GM18519 (cell line): ENCODE data around the gene KCTD3.

ENCODE experiments used
- ATAC-seq: cut with Tn5 transposase; IDR thresholded peaks from one replicate; pipeline ENCODE4 v1.9.1; 2021; ENCODE audit warnings: mild to moderate bottlenecking, moderate library complexity; ENCODE audit not compliant: unreplicated experiment, low FRiP score

KCTD3 gene

GRCh38 chr1:215555531-215555930 is 11.6 kb upstream of the KCTD3 start:
- no peak for ATAC-seq

- no peak for ATAC-seq
These were observed 10.1 kb upstream of the KCTD3 start for GRCh38 chr1:215556996-215557395.

DNA sequence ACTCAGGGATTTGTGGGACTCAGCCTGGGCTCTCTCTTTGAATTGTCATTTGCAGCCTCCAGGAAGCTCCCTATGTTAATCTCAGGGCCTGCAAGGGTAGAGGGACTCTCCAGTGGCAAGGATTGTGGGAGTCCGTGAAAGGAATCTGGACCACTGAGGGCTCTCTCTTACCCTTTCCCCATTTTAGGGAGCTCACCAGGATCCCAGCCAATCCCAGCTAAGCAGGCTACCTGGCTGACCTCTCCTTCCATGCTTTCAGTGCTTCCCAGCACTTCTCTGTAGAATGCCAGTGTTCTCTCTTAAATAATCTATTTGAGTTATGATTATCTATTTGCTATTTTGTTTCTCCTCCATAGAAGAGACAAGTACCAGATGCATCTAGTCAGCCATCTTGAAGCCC is 9.6 kb upstream of the KCTD3 start:
- ATAC-seq: no peak

DNA sequence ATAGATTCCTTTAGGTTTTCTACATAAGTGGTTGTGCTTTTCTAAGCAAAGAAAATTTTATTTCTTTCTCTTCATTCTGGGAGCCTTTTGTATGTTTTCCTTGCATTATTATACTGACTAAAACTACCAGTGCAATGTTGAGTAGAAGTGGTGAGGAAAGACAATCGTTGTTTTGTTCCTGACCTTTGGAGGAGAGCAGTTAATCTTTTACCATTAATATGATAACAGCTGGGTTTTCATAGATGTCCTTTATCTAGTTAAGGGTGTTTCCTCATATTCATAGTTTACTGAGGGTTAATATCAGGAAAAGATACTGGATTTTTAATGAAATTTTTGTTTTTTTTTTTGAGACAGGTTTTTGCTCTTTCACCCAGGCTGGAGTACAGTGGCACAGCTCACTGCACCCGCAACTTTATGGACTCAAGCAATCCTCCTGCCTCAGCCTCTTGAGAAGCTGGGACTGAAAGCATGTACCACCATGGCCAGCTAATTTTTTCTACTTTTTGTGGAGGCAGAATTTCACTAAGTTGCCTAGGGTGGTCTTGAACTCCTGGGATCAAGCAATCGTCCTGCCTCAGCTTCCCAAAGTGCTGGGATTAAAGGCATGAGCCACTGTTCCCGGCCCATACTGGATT is 9.0 kb upstream of the KCTD3 start:
- no peak for ATAC-seq

GRCh38 chr1:215567491-215568298 is 591 bp downstream of the KCTD3 start:
- peak; percentile 44 for ATAC-seq

DNA sequence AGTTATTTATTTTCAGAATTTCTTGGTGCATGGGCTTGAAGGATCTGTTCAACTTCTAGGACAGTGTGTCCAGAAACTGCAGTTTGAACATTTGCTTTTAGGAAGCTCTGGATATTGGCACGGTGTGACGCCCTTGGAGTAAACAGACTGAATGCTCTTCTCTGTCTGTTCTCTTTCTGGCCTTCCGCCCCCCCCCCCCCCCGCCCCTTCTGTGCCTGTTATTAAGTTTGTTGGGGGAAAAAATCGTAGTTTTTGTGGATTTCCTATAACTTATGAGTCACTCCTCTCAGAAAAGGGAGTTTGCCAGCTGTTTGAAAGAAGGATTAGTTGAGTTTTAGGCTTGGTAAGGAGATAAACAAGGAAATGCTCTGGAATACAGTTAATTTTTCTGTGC is 1.2 kb downstream of the KCTD3 start:
- no peak for ATAC-seq

DNA sequence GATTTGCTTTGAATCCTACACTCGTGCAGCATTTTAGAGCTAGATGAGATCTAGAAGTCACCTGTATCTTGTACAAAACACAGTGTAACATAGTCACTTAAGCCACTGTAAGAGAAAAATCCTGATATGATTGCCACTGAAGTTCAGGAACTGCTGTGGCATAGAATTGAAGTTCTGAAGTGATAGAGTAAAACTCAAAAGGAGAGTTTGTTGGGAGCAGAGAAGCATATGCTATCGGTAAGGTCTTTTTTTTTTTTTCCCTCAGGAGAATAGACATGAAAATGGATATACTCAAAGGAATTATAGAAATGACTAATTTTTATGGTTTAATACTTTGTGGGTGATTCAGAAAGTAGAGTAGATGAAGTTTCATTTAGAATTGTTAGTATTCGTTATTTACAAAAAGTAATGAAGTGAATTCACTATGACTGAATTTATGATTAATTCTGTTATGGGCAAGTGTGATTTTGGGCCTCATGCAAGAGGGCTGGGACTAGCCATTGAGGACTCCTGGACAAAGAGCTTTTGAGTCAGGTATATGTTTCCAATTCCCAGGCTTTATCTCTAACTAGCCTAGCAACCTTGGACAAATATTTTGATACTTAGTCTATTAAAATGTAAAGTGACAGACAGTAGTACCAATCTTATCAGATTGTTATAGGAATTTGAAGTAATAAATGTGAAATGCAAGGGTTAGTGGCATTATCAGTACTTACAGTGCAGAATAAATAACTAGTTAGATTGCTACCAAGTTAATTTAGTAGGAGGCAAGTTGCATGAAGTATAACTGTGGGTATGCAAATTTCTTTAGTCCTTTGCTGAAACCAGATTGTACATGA is 3.1 kb downstream of the KCTD3 start:
- ATAC-seq: no peak

GRCh38 chr1:215581896-215582295 is 14.8 kb downstream of the KCTD3 start:
- no peak for ATAC-seq

- no peak for ATAC-seq
These were observed 16.2 kb downstream of the KCTD3 start for GRCh38 chr1:215583185-215583749.

DNA sequence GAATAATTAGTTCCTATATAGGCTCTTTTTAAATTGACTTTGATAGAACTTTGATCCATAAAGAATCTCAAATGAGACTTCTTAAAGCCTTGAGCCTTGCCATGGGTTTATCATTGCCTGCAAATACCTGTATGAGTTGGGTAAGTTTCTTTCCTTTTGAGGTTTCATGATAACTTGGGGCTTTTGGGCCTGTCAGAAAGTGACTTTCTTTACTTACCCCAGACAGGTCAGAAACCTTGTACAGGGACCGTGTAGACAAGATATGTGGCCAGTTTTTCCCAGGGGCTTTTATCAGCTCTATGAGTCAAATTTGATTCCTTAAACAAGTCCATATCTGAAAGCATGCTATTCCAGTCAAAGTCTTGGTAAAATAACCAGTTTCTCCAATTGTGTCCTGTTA is 17.3 kb downstream of the KCTD3 start:
- ATAC-seq: no peak

DNA sequence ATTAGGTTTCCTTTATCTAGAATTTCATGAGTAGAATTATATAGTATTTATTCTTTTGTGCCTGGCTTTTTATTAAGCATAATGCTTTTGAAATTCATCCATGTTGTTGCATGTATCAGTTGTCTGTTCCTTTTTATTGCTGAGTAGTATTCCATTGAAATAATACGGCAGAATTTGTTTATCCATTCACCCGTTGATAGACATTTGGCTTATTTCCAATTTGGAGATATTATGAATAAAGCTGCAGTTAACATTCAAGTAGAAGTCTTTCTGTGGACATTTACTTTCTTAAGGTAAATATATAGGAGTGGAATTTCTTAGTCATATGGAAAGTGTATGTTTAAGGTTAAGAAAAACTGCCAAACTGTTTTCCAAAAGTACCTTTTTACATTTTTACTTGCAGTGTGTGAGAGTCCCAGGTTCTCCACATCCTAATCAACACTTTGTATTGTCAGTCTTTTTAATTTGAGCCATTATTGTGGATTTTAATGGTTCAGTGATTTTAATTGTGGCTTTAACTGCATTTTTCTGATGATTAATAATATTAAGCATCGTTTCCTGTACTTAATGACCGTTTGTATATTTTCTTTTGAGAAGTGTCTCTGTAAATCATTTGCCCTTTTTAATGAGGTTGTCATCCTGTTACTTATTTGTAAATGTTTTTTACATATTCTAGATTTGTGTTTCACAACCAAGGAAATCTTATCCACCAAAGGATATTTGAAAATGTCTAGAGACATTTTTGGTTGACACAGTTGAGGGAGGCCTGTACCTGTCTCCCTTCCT is 22.7 kb downstream of the KCTD3 start:
- ATAC-seq: no peak

GRCh38 chr1:215590779-215591491 is 23.8 kb downstream of the KCTD3 start:
- ATAC-seq: no peak

- no peak for ATAC-seq
These were observed 27.5 kb downstream of the KCTD3 start for GRCh38 chr1:215594640-215595039.

GRCh38 chr1:215595231-215595630 is 28.1 kb downstream of the KCTD3 start:
- ATAC-seq: no peak

- ATAC-seq: no peak
These were observed 30.9 kb downstream of the KCTD3 start for GRCh38 chr1:215597961-215598360.

DNA sequence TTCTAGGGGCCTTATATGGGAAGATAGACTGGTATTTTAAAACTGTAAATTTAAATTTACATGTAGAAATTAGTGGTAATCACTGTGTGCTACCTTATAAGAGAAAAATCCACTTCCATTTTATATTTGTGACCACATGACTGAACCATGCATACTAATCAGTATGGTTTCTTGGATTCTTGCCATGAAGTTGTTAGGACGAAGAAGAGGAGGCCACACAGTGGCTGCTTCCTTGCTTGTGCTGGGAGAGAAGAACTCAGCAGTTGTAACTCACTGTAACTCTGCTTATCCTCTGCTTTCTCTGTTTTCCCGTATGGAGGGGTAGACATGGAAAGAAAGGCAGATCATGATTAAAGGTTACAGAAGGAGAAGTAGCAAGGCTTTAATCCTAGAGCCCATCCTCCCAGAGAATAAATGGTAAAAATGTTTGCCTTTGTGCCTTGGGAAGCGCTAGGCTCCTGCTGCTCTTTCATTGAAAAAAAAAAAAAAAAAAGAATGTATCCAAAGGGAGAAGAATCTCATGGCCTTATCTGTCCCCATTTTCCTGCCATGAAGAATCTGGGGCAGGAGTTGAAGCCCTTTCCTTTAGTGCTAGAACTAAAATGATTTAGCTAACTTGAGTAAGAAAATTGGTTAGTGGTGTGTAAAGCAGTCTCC is 32.4 kb downstream of the KCTD3 start:
- no peak for ATAC-seq

DNA sequence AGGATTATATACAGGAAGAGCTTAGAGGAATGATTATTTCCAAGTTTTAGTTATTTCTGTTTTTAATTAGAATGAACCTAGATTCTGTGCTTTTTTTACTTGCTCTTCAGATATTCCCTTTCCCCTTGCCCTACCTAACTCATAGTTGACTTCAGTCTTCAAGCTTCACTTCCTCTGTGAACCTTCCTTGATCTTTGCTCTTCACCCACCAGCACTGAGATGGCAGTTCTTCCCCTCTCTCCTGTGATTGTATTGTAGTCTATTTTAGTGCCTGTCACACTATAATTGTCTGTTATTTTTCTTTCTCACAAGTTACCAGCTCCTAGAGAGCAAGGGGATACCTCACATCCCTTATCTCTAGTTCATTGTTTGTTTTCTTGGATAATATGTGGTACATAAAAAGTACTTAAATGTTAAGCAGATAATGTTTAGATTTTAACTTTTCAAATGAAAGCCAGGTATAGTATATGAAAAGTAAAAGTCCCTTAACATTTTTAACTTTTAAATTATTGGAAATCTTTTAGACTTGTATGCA is 33.2 kb downstream of the KCTD3 start:
- no peak for ATAC-seq

GRCh38 chr1:215600867-215601266 is 33.8 kb downstream of the KCTD3 start:
- ATAC-seq: no peak

- no peak for ATAC-seq
These were observed 34.2 kb downstream of the KCTD3 start for GRCh38 chr1:215601276-215601675.
